PC-9 (cell line): Measurements from ENCODE around the gene GRIA1. TPM values are rescaled to one million over a fixed set of nuclear protein-coding genes. Genes with fewer than 3 reads are reported as not detected.

ENCODE experiments used
- BruUV-seq: library from RNA; stranded (reverse); fragments of 400-500 nt; replicated peaks from 2 replicates; lab custom pipeline; 2021; lab: Mats Ljungman, UMichigan
- CTCF ChIA-PET: fragments of 300-600 bp; sonication (Branson Sonifier 250); formaldehyde crosslinking; loops from one replicate; lab custom pipeline; 2022; ENCODE audit warnings: antibody characterized with exemption; lab: Charles Lee
- POLR2A ChIA-PET: fragments of 300-600 bp; sonication (Branson Sonifier 250); formaldehyde crosslinking; loops from one replicate; lab custom pipeline; 2022; ENCODE audit warnings: antibody characterized with exemption; ENCODE audit not compliant: unreplicated experiment; lab: Charles Lee
- DNase-seq, 2 experiments: peaks; one replicate each; pipeline versions ENCODE4 v3.0.0 to v3.0.0-alpha.2; 2015 to 2022; ENCODE audit warnings: mixed read lengths in 1 of 2
- H2AFZ ChIP-seq: fragments of 200-600 bp; sonication (generic); 2 replicates; pipeline ENCODE4 v1.8.1; 2017; ENCODE audit warnings: antibody characterized with exemption
- H3F3A ChIP-seq: fragments of 200-600 bp; sonication (generic); 2 replicates; pipeline ENCODE4 v1.8.1; 2017; ENCODE audit warnings: antibody characterized with exemption, mild to moderate bottlenecking, low read depth; ENCODE audit not compliant: insufficient read depth
- H3K27ac ChIP-seq: fragments of 200-600 bp; sonication (generic); 2 replicates; pipeline ENCODE4 v1.6.1; 2016; ENCODE audit warnings: mixed run types
- H3K27me3 ChIP-seq: fragments of 200-600 bp; sonication (generic); 2 replicates; pipeline ENCODE4 v1.6.1; 2016; ENCODE audit warnings: low read depth, mixed run types; ENCODE audit not compliant: insufficient read depth
- H3K36me3 ChIP-seq: fragments of 200-600 bp; sonication (generic); 2 replicates; pipeline ENCODE4 v1.6.1; 2016; ENCODE audit warnings: low read depth, mixed run types
- H3K4me1 ChIP-seq: fragments of 200-600 bp; sonication (generic); replicated peaks from 2 replicates; pipeline ENCODE4 v1.6.1; 2016; ENCODE audit warnings: mixed run types; ENCODE audit not compliant: insufficient read depth
- H3K4me2 ChIP-seq: fragments of 200-600 bp; sonication (generic); 2 replicates; pipeline ENCODE4 v1.6.1; 2017; ENCODE audit warnings: mixed run types
- H3K4me3 ChIP-seq: fragments of 200-600 bp; sonication (generic); 2 replicates; pipeline ENCODE4 v1.6.1; 2016; ENCODE audit warnings: mixed run types
- H3K79me2 ChIP-seq: fragments of 200-600 bp; sonication (generic); 2 replicates; pipeline ENCODE4 v1.6.1; 2017; ENCODE audit warnings: low read depth, mixed run types
- H3K9me2 ChIP-seq: fragments of 200-600 bp; sonication (generic); 2 replicates; pipeline ENCODE4 v1.8.1; 2017; ENCODE audit warnings: mild to moderate bottlenecking; ENCODE audit not compliant: insufficient read depth
- H3K9me3 ChIP-seq: fragments of 200-600 bp; sonication (generic); 2 replicates; pipeline ENCODE4 v1.8.1; 2016; ENCODE audit warnings: low read depth; ENCODE audit not compliant: insufficient read depth
- H4K20me1 ChIP-seq: fragments of 200-600 bp; sonication (generic); 2 replicates; pipeline ENCODE4 v1.8.1; 2017; ENCODE audit not compliant: insufficient read depth
- CTCF ChIP-seq: fragments of 200-600 bp; sonication (generic); conservative IDR thresholded peaks from 2 replicates; pipeline ENCODE4 v1.6.1; 2017; ENCODE audit warnings: mixed run types, antibody characterized with exemption, mild to moderate bottlenecking, moderate library complexity
- EZH2 ChIP-seq: fragments of 200-600 bp; sonication (generic); IDR thresholded peaks from 2 replicates; pipeline ENCODE4 v1.8.0; 2017; ENCODE audit warnings: antibody characterized with exemption, low read depth
- intact Hi-C: fragments of 100-400 bp; cut with micrococcal nuclease; formaldehyde crosslinking; loops from one replicate; pipeline ENCODE4 v1.10.0; 2022; ENCODE audit not compliant: unreplicated experiment
- total RNA-seq: library from RNA; stranded (reverse); gene quantifications from 2 replicates; pipeline ENCODE4 v1.2.3, GENCODE V29; 2021

GRIA1 gene
- total RNA-seq, 1 experiment from 2014 or later, result not detected

- intact Hi-C loops, result no loop called here
- CTCF ChIA-PET, result no interaction called here
Observed at GRCh38 chr5:153530357-153531143, 40.1 kb downstream of the GRIA1 start.

GRCh38 chr5:153533546-153533945, 43.1 kb downstream of the GRIA1 start:
- Histone ChIP-seq H3K9me2 (no peaks in the 10 kb centered on the region), H3K4me1 (no peaks in the 10 kb centered on the region), H2AFZ (no peak overlapping the region), H4K20me1 (no peaks in the 10 kb centered on the region; the same call in 1 of the 2 replicates), H3K9me3 (no peaks in the 10 kb centered on the region), H3F3A (no peaks in the 10 kb centered on the region), H3K27me3 (0 out of 2 replicates have a peak, but pooled peaks cover 2% of the 10 kb centered on the region), H3K36me3 (no peaks in the 10 kb centered on the region), H3K4me2 (no peak overlapping the region), H3K79me2 (no peaks in the 10 kb centered on the region), H3K4me3 (no peak overlapping the region), H3K27ac (no peak overlapping the region)
- intact Hi-C loops, result no loop called here
- DNase-seq, result no peak
- no peak for TF ChIP-seq EZH2
- no peak for TF ChIP-seq CTCF
- ChIA-PET POLR2A (no interaction called here), CTCF (no interaction called here)
- BruUV-seq, result no TSS peak

More at GRCh38 chr5:153530357-153531143, 40.1 kb downstream of the GRIA1 start:
- DNase-seq, result no peak
- no peaks in the 10 kb centered on the region; the same call in 1 of the 2 replicates for H4K20me1 ChIP-seq
- no peaks in the 10 kb centered on the region for H3F3A ChIP-seq
- TF ChIP-seq EZH2 (no peak), CTCF (no peak)
- BruUV-seq, result no TSS peak
- POLR2A ChIA-PET, result no interaction called here
- H3K9me3 ChIP-seq, result no peaks in the 10 kb centered on the region
- H3K27me3 ChIP-seq, result 0 out of 2 replicates have a peak, but pooled peaks cover 4% of the 10 kb centered on the region
- H3K4me3 ChIP-seq, result no peak overlapping the region
- no peak overlapping the region for H3K27ac ChIP-seq
- H3K79me2 ChIP-seq, result no peaks in the 10 kb centered on the region
- H3K4me1 ChIP-seq, result no peaks in the 10 kb centered on the region
- no peak overlapping the region for H3K4me2 ChIP-seq
- no peaks in the 10 kb centered on the region for H3K36me3 ChIP-seq
- H2AFZ ChIP-seq, result no peak overlapping the region
- no peaks in the 10 kb centered on the region for H3K9me2 ChIP-seq

- TF ChIP-seq CTCF, result no peak
- TF ChIP-seq EZH2, result no peak
- no peak overlapping the region for H2AFZ ChIP-seq
- BruUV-seq, result no TSS peak
- H3K4me2 ChIP-seq, result no peak overlapping the region
- intact Hi-C loops, result no loop called here
- CTCF ChIA-PET, result no interaction called here
- H3K9me2 ChIP-seq, result no peaks in the 10 kb centered on the region
- H3K4me3 ChIP-seq, result no peak overlapping the region
- no peaks in the 10 kb centered on the region for H3K79me2 ChIP-seq
- no peaks in the 10 kb centered on the region for H3K36me3 ChIP-seq
- no peak overlapping the region for H3K27ac ChIP-seq
- no peaks in the 10 kb centered on the region for H3K9me3 ChIP-seq
- no peaks in the 10 kb centered on the region for H3F3A ChIP-seq
- H3K4me1 ChIP-seq, result no peaks in the 10 kb centered on the region
- POLR2A ChIA-PET, result no interaction called here
- H4K20me1 ChIP-seq, result no peaks in the 10 kb centered on the region; the same call in 1 of the 2 replicates
- H3K27me3 ChIP-seq, result no peaks in the 10 kb centered on the region
- no peak for DNase-seq
Observed at GRCh38 chr5:153534102-153534501, 43.6 kb downstream of the GRIA1 start.
